K562 (cell line): ENCODE data around the gene ABCA1. TPM values are rescaled to one million over a fixed set of nuclear protein-coding genes. Genes with fewer than 3 reads are reported as not detected.

ENCODE experiments used
- BCOR ChIP-seq: fragments of 450-650 bp; IDR thresholded peaks from 2 replicates; pipeline ENCODE4 v1.6.1; 2016
- CTBP1 ChIP-seq: fragments of 450-650 bp; IDR thresholded peaks from 2 replicates; pipeline ENCODE4 v1.6.1; 2016; ENCODE audit warnings: borderline replicate concordance
- EHMT2 ChIP-seq: fragments of 450-650 bp; IDR thresholded peaks from 2 replicates; pipeline ENCODE4 v1.6.1; 2018; ENCODE audit warnings: antibody characterized with exemption
- FOSL1 ChIP-seq: fragments of 200-800 bp; sonication (Bioruptor generic); conservative IDR thresholded peaks from 2 replicates; pipeline ENCODE4 v1.6.1; 2016; ENCODE audit warnings: missing genetic modification characterization, missing compliant biosample characterization
- GABPA ChIP-seq: fragments of 200-800 bp; sonication (Bioruptor generic); conservative IDR thresholded peaks from 2 replicates; pipeline ENCODE4 v1.6.1; 2016; ENCODE audit warnings: low read depth, missing genetic modification characterization, missing compliant biosample characterization
- GTF2E2 ChIP-seq: fragments of 200-800 bp; sonication (Bioruptor generic); IDR thresholded peaks from 2 replicates; pipeline ENCODE4 v1.6.1; 2016; ENCODE audit warnings: missing genetic modification characterization, missing compliant biosample characterization
- MEF2A ChIP-seq: IDR thresholded peaks from 2 replicates; pipeline ENCODE4 v1.6.1; 2011; ENCODE audit warnings: low read depth, mild to moderate bottlenecking, low read length, moderate library complexity; ENCODE audit not compliant: control insufficient read depth
- SMARCB1 ChIP-seq: IDR thresholded peaks from 2 replicates; pipeline ENCODE4 v1.6.1; 2011; ENCODE audit warnings: improper control_type of control experiment, low read depth; ENCODE audit not compliant: insufficient read length
- SOX6 ChIP-seq: fragments of 450-650 bp; IDR thresholded peaks from 2 replicates; pipeline ENCODE4 v1.6.1; 2014; ENCODE audit warnings: mild to moderate bottlenecking
- SREBF1 ChIP-seq: fragments of 150-350 bp; IDR thresholded peaks from 2 replicates; pipeline ENCODE4 v1.6.1; 2014; ENCODE audit warnings: antibody characterized with exemption, low read depth, low read length, borderline replicate concordance
- TAF1 ChIP-seq: IDR thresholded peaks from 2 replicates; pipeline ENCODE4 v1.6.1; 2011; ENCODE audit warnings: mild to moderate bottlenecking, low read length, moderate library complexity; ENCODE audit not compliant: insufficient read depth, control insufficient read depth, severe bottlenecking; ENCODE audit errors: extremely low read depth
- ZNF121 ChIP-seq: sonication (generic); formaldehyde crosslinking; conservative IDR thresholded peaks from 2 replicates; pipeline ENCODE4 v1.8.0; 2022; ENCODE audit warnings: missing genetic modification reagents
- ZNF444 ChIP-seq: fragments of 250-450 bp; sonication (Bioruptor Pico); IDR thresholded peaks from 2 replicates; pipeline ENCODE4 v1.4.0; 2020; ENCODE audit warnings: mild to moderate bottlenecking, moderate library complexity
- ZNF583 ChIP-seq: fragments of 250-450 bp; sonication (Bioruptor Pico); IDR thresholded peaks from 2 replicates; pipeline ENCODE4 v1.4.0; 2020
- ZSCAN32 ChIP-seq: fragments of 450-650 bp; formaldehyde crosslinking; IDR thresholded peaks from 2 replicates; pipeline ENCODE4 v1.4.0; 2020; ENCODE audit warnings: mild to moderate bottlenecking, moderate library complexity
- polyA plus RNA-seq, 8 experiments: library from polyadenylated mRNA; depleted of rRNA in 4 of 8; stranded (reverse) in 5 of 8; unstranded in 3 of 8; fragments of >200 nt; fragmentation: Nextera tagmentation in 2 of 8; fragmentation: Illumina TruSeq in 1 of 8; extraction: Ambion mirVana in 2 of 8; extraction: Trizol in 1 of 8; gene quantifications; 2 replicates each; pipeline versions ENCODE4 v1.2.1 to v1.2.3, GENCODE V29; 2011 to 2014; ENCODE audit warnings: inconsistent platforms in 1 of 8, missing spikeins in 1 of 8
- total RNA-seq, 7 experiments: library from RNA; depleted of rRNA in 6 of 7; stranded (reverse); fragments of >200 nt in 6 of 7; fragmentation: Illumina TruSeq in 2 of 7; extraction: Trizol in 2 of 7; gene quantifications; 2 replicates each; pipeline versions ENCODE4 v1.2.1 to v1.2.3, GENCODE V29; 2011 to 2021; ENCODE audit warnings: low replicate concordance in 1 of 7
- TF ChIP-seq, protein P1 (sequence below): fragments of 250-450 bp; sonication (Bioruptor Pico); IDR thresholded peaks from 2 replicates; pipeline ENCODE4 v1.8.0; 2021; ENCODE audit warnings: moderate library complexity, mild to moderate bottlenecking, inconsistent platforms
- TF ChIP-seq, protein P2 (sequence below): fragments of 450-650 bp; formaldehyde crosslinking; IDR thresholded peaks from 2 replicates; pipeline ENCODE4 v1.4.0; 2022; ENCODE audit warnings: missing genetic modification characterization
- TF ChIP-seq, protein P3 (sequence below): fragments of 250-450 bp; sonication (Bioruptor Pico); IDR thresholded peaks from 2 replicates; pipeline ENCODE4 v1.5.0; 2021
- TF ChIP-seq, protein P4 (sequence below): sonication (generic); formaldehyde crosslinking; IDR thresholded peaks from 2 replicates; pipeline ENCODE4 v1.8.1; 2022; ENCODE audit warnings: missing genetic modification reagents
- TF ChIP-seq, protein P5 (sequence below): fragments of 450-650 bp; formaldehyde crosslinking; IDR thresholded peaks from 2 replicates; pipeline ENCODE4 v1.4.0; 2022; ENCODE audit warnings: missing genetic modification characterization
- TF ChIP-seq, protein P6 (sequence below), 2 experiments: fragments of 450-650 bp; IDR thresholded peaks; 2 replicates each; pipeline ENCODE4 v1.6.1; 2016

The ABCA1 gene
- total and polyA plus RNA-seq, 9 of the 15 experiments (the other 6 are each of a cell fraction or from before 2014, with no cell fraction given): under 0.01 to 0.18 (median 0.02) TPM; not detected in 5

DNA sequence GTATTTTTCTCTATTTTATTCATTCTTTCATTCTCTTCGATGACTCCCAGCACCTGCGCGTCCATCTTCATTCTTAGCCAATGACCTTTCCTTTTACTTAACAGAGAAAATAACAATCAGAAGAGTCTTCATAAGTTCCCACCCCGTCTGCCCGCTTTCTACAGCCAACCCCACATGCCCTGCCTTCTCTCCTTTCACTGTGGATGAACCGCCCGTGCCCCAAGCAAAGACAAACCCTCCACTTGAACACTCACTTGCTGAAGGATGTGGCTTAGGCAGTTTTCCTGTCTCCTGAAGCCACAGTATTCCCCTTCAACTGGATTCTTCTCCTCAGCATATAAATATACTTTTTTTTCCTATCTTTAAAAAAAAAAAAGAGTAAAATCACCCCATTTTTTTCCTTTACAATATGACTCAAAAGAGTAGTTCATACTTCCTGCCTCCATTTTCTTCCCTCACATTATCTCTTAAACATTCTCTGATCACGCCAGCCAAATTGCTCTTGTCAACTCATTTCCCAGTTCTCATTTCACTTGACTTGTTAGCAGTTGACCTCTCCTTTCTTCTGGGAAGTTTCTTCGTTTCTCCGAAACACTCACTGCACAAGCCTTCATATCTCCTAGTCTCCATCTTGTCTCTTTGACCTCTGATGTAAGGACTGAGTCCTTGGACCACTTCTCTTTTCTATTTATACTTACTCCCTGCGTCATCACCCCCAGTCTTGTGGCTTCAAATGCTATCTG, 153.0 kb downstream of the ABCA1 start (continued):
- TF ChIP-seq, protein P1, sequence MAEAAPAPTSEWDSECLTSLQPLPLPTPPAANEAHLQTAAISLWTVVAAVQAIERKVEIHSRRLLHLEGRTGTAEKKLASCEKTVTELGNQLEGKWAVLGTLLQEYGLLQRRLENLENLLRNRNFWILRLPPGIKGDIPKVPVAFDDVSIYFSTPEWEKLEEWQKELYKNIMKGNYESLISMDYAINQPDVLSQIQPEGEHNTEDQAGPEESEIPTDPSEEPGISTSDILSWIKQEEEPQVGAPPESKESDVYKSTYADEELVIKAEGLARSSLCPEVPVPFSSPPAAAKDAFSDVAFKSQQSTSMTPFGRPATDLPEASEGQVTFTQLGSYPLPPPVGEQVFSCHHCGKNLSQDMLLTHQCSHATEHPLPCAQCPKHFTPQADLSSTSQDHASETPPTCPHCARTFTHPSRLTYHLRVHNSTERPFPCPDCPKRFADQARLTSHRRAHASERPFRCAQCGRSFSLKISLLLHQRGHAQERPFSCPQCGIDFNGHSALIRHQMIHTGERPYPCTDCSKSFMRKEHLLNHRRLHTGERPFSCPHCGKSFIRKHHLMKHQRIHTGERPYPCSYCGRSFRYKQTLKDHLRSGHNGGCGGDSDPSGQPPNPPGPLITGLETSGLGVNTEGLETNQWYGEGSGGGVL: no peak
- TF ChIP-seq SREBF1 (no peak), SOX6 (peak; percentile 87), CTBP1 (peak; percentile 98), EHMT2 (peak; percentile 89), ZNF121 (no peak), SMARCB1 (no peak), TAF1 (no peak), MEF2A (peak; percentile 97), ZSCAN32 (no peak), GTF2E2 (tag) (no peak), ZNF444 (no peak), ZNF583 (no peak), FOSL1 (tag) (peak; percentile 82), BCOR (0 out of 2 replicates have a peak, but pooled peaks have one; percentile 25), GABPA (tag) (peak; percentile 35; the same call in 1 of the 2 replicates)
- TF ChIP-seq, protein P2, sequence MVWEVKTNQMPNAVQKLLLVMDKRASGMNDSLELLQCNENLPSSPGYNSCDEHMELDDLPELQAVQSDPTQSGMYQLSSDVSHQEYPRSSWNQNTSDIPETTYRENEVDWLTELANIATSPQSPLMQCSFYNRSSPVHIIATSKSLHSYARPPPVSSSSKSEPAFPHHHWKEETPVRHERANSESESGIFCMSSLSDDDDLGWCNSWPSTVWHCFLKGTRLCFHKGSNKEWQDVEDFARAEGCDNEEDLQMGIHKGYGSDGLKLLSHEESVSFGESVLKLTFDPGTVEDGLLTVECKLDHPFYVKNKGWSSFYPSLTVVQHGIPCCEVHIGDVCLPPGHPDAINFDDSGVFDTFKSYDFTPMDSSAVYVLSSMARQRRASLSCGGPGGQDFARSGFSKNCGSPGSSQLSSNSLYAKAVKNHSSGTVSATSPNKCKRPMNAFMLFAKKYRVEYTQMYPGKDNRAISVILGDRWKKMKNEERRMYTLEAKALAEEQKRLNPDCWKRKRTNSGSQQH: no peak
- TF ChIP-seq, protein P3, sequence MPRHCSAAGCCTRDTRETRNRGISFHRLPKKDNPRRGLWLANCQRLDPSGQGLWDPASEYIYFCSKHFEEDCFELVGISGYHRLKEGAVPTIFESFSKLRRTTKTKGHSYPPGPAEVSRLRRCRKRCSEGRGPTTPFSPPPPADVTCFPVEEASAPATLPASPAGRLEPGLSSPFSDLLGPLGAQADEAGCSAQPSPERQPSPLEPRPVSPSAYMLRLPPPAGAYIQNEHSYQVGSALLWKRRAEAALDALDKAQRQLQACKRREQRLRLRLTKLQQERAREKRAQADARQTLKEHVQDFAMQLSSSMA (CRISPR knock-in tag): no peak
- TF ChIP-seq, protein P4, sequence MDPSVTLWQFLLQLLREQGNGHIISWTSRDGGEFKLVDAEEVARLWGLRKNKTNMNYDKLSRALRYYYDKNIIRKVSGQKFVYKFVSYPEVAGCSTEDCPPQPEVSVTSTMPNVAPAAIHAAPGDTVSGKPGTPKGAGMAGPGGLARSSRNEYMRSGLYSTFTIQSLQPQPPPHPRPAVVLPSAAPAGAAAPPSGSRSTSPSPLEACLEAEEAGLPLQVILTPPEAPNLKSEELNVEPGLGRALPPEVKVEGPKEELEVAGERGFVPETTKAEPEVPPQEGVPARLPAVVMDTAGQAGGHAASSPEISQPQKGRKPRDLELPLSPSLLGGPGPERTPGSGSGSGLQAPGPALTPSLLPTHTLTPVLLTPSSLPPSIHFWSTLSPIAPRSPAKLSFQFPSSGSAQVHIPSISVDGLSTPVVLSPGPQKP (CRISPR knock-in tag): no peak
- TF ChIP-seq, protein P5, sequence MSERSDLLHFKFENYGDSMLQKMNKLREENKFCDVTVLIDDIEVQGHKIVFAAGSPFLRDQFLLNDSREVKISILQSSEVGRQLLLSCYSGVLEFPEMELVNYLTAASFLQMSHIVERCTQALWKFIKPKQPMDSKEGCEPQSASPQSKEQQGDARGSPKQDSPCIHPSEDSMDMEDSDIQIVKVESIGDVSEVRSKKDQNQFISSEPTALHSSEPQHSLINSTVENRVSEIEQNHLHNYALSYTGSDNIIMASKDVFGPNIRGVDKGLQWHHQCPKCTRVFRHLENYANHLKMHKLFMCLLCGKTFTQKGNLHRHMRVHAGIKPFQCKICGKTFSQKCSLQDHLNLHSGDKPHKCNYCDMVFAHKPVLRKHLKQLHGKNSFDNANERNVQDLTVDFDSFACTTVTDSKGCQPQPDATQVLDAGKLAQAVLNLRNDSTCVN (CRISPR knock-in tag): no peak
- TF ChIP-seq, protein P6, sequence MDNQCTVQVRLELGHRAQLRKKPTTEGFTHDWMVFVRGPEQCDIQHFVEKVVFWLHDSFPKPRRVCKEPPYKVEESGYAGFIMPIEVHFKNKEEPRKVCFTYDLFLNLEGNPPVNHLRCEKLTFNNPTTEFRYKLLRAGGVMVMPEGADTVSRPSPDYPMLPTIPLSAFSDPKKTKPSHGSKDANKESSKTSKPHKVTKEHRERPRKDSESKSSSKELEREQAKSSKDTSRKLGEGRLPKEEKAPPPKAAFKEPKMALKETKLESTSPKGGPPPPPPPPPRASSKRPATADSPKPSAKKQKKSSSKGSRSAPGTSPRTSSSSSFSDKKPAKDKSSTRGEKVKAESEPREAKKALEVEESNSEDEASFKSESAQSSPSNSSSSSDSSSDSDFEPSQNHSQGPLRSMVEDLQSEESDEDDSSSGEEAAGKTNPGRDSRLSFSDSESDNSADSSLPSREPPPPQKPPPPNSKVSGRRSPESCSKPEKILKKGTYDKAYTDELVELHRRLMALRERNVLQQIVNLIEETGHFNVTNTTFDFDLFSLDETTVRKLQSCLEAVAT (IDR thresholded peaks at IDR 0.05): peak; percentile 25 to 63; a peak in 2 of 4 replicates
